Prostate gland (tissue), 2 donors: Measurements from ENCODE around the gene PCSK1.

ENCODE experiments used
- POLR2A ChIP-seq: fragments of 450-650 bp; IDR thresholded peaks from one replicate; pipeline ENCODE4 v1.6.1; 2016; ENCODE audit warnings: antibody characterized with exemption, mild to moderate bottlenecking
- POLR2AphosphoS5 ChIP-seq: sonication (generic); formaldehyde crosslinking; IDR thresholded peaks from one replicate; pipeline ENCODE4 v1.6.1; 2017; ENCODE audit warnings: antibody characterized with exemption
- TF ChIP-seq, protein P1 (sequence below), 4 experiments: fragments of 200-600 bp in 2 of 4; fragments of 450-650 bp in 2 of 4; sonication (generic) in 2 of 4; IDR thresholded peaks; 1 replicate in 3 of 4; 2 replicates in 1 of 4; pipeline ENCODE4 v1.5.1; 2016 to 2019; ENCODE audit warnings: antibody characterized with exemption in 4 of 4, mild to moderate bottlenecking in 2 of 4, moderate library complexity in 2 of 4

- TF ChIP-seq, protein P1, sequence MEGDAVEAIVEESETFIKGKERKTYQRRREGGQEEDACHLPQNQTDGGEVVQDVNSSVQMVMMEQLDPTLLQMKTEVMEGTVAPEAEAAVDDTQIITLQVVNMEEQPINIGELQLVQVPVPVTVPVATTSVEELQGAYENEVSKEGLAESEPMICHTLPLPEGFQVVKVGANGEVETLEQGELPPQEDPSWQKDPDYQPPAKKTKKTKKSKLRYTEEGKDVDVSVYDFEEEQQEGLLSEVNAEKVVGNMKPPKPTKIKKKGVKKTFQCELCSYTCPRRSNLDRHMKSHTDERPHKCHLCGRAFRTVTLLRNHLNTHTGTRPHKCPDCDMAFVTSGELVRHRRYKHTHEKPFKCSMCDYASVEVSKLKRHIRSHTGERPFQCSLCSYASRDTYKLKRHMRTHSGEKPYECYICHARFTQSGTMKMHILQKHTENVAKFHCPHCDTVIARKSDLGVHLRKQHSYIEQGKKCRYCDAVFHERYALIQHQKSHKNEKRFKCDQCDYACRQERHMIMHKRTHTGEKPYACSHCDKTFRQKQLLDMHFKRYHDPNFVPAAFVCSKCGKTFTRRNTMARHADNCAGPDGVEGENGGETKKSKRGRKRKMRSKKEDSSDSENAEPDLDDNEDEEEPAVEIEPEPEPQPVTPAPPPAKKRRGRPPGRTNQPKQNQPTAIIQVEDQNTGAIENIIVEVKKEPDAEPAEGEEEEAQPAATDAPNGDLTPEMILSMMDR (IDR thresholded peaks at IDR 0.05), result no peak
- TF ChIP-seq POLR2A (no peak), POLR2AphosphoS5 (no peak)
Observed at GRCh38 chr5:96402500-96402899, 30.5 kb downstream of the PCSK1 start.
